ENCODE results near the gene TSFM.

The TSFM gene

GRCh38 chr12:57846577-57847319 is 64.2 kb downstream of the TSFM start, which contains the start of gene CTDSP2 (continued):
- TF ChIP-seq REST (tag by site-specific recombination; IDR thresholded peaks at IDR 0.05) (no peak), ZFP37 (tag by site-specific recombination; IDR thresholded peaks at IDR 0.05) (no peak), GFI1B (tag by site-specific recombination; IDR thresholded peaks at IDR 0.05) (no peak), ZFP3 (tag by site-specific recombination; IDR thresholded peaks at IDR 0.05; ENCODE audit: low read depth) (no peak), ZBTB26 (tag by site-specific recombination; optimal IDR thresholded peaks at IDR 0.05) (no peak), INSM2 (tag by site-specific recombination; IDR thresholded peaks at IDR 0.05) (peak; percentile 40; the same call in 1 of the 2 replicates), ZNF19 (tag by site-specific recombination; IDR thresholded peaks at IDR 0.05; ENCODE audit: low read depth) (no peak), TCF7L2 (IDR thresholded peaks at IDR 0.05; ENCODE audit: borderline replicate concordance, low read depth, low read length) (no peak), ZNF121 (tag by site-specific recombination; IDR thresholded peaks at IDR 0.05) (peak; percentile 28; the same call in 1 of the 2 replicates), ZNF211 (tag by site-specific recombination; IDR thresholded peaks at IDR 0.05; ENCODE audit: low read depth) (no peak), ZNF423 (tag by site-specific recombination; IDR thresholded peaks at IDR 0.05) (peak; percentile 93), EGR2 (tag by site-specific recombination; IDR thresholded peaks at IDR 0.05; ENCODE audit: low read depth) (peak; percentile 74), PRDM4 (tag by site-specific recombination; IDR thresholded peaks at IDR 0.05) (peak; percentile 100), ZNF830 (tag by site-specific recombination; IDR thresholded peaks at IDR 0.05; ENCODE audit: low read depth) (no peak), KLF10 (tag by site-specific recombination; IDR thresholded peaks at IDR 0.05) (peak; percentile 99), ZSCAN30 (tag by site-specific recombination; IDR thresholded peaks at IDR 0.05) (peak; percentile 47; the same call in 1 of the 2 replicates), CTCF (tag by site-specific recombination; IDR thresholded peaks at IDR 0.05) (no peak), ZBTB8A (tag by site-specific recombination; IDR thresholded peaks at IDR 0.05) (no peak; the same call in 1 of the 2 replicates), ZNF629 (tag by site-specific recombination; IDR thresholded peaks at IDR 0.05) (0 out of 2 replicates have a peak, but pooled peaks have one; percentile 19), ZNF610 (tag by site-specific recombination; IDR thresholded peaks at IDR 0.05; ENCODE audit: borderline replicate concordance) (0 out of 2 replicates have a peak, but pooled peaks have one; percentile 20), ZNF747 (tag by site-specific recombination; IDR thresholded peaks at IDR 0.05) (no peak), ZNF146 (tag by site-specific recombination; IDR thresholded peaks at IDR 0.05) (no peak), SETDB1 (IDR thresholded peaks at IDR 0.05; ENCODE audit: insufficient read length, low read length) (no peak), ZBTB17 (tag by site-specific recombination; IDR thresholded peaks at IDR 0.05) (peak; percentile 25; the same call in 1 of the 2 replicates), ZNF350 (tag by site-specific recombination; IDR thresholded peaks at IDR 0.05) (no peak), GLIS1 (tag by site-specific recombination; IDR thresholded peaks at IDR 0.05) (peak; percentile 48), ZFHX2 (tag by site-specific recombination; conservative IDR thresholded peaks at IDR 0.05) (peak; percentile 66), WT1 (tag by site-specific recombination; IDR thresholded peaks at IDR 0.05) (peak; percentile 68)

Measured in HEK293 (cell line).